Activated naive CD4-positive, alpha-beta T cell treated with anti-CD3 and anti-CD28 coated beads for 36 hours (primary cell): ENCODE measurements around the gene ERCC6L2. TPM values are rescaled to one million over a fixed set of nuclear protein-coding genes. Genes with fewer than 3 reads are reported as not detected.

Experiments used
- CTCF ChIA-PET: fragments of 350-600 bp; sonication (Branson Sonifier 250); formaldehyde crosslinking; loops from one replicate; lab custom pipeline; 2021; ENCODE audit warnings: antibody characterized with exemption; lab: Charles Lee
- DNase-seq: peaks from one replicate; pipeline ENCODE4 v3.0.0-alpha.2; 2020
- H3K27ac Mint-ChIP-seq: one replicate; pipeline ENCODE4 v1.8.0; 2021; ENCODE audit warnings: mild to moderate bottlenecking, mixed read lengths
- H3K27me3 Mint-ChIP-seq: one replicate; pipeline ENCODE4 v1.8.0; 2021; ENCODE audit warnings: low read depth, mixed read lengths
- H3K36me3 Mint-ChIP-seq: one replicate; pipeline ENCODE4 v1.8.0; 2021; ENCODE audit warnings: low read depth, mixed read lengths
- H3K4me1 Mint-ChIP-seq: one replicate; pipeline ENCODE4 v1.8.0; 2021; ENCODE audit warnings: low read depth, mixed read lengths
- H3K4me3 Mint-ChIP-seq: one replicate; pipeline ENCODE4 v1.8.0; 2021; ENCODE audit warnings: mild to moderate bottlenecking, moderate library complexity, mixed read lengths
- H3K9me3 Mint-ChIP-seq: one replicate; pipeline ENCODE4 v1.8.0; 2021; ENCODE audit warnings: mixed read lengths
- intact Hi-C: fragments of 100-400 bp; cut with micrococcal nuclease; formaldehyde crosslinking; loops from one replicate; pipeline ENCODE4 v1.15.1; 2023
- total RNA-seq, 2 experiments: library from RNA; stranded (reverse); gene quantifications; one replicate each; pipeline ENCODE4 v1.2.3, GENCODE V29; 2021

Gene ERCC6L2
- total RNA-seq, 2 experiments from 2014 or later = 20.3 to 20.6 TPM

DNA sequence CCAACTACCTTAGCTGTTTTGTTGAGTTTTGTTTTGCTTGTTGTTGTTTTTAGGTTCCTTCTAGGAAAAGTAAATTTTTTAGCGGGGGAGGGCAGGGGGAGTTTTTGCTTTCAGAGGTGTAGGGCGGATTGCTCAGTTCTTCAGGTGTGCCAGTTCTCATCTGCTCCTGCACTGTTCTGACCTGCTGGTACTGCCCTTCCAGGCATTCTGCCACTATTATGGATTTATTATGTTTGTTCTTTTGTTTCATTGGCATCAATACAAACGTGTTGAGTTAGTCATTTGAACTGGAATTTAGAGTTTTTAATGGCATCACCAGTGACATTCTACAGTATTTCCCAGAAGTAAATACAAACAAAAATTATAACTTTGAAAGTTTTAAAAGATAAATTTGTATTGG lies 26.0 kb downstream of the ERCC6L2 start:
- Mint-ChIP-seq H3K27ac (no peak overlapping the region), H3K9me3 (no peaks in the 10 kb centered on the region), H3K4me1 (peaks cover 25% of the 10 kb centered on the region), H3K36me3 (peaks cover 17% of the 10 kb centered on the region), H3K4me3 (no peak overlapping the region), H3K27me3 (no peaks in the 10 kb centered on the region)
- intact Hi-C loops = no loop called here
- CTCF ChIA-PET = interaction anchor here (0.6 kb wide), 1 partner anchor 39 kb away, joined by 4 read pairs; no protein-coding TSS in a partner anchor
- no peak for DNase-seq

DNA sequence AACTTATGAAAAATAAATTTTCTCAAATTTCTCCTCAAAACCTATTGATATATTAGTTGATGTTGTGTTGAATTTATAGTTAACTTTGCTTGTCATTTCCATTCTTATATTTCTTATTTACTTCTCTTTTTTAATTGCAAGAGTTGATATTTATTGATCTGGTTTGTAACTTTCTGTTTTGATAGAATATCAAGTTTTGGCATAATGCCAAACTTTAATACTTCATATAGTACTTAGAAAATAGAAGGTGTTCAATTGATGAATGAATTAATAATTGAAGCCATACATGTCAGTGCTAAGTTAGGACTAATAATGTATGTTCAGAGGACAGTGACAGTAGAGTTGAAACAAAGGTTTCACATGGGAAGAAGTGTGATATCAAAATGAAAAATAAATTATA lies 27.9 kb downstream of the ERCC6L2 start:
- DNase-seq = no peak
- H3K4me3 Mint-ChIP-seq = no peak overlapping the region
- intact Hi-C loops = no loop called here
- H3K4me1 Mint-ChIP-seq = peaks cover 19% of the 10 kb centered on the region
- H3K9me3 Mint-ChIP-seq = no peaks in the 10 kb centered on the region
- H3K36me3 Mint-ChIP-seq = peaks cover 15% of the 10 kb centered on the region
- CTCF ChIA-PET = interaction anchor here (1.1 kb wide), 1 partner anchor 110 kb away, joined by 3 read pairs; no protein-coding TSS in a partner anchor
- H3K27ac Mint-ChIP-seq = no peak overlapping the region
- H3K27me3 Mint-ChIP-seq = no peaks in the 10 kb centered on the region

DNA sequence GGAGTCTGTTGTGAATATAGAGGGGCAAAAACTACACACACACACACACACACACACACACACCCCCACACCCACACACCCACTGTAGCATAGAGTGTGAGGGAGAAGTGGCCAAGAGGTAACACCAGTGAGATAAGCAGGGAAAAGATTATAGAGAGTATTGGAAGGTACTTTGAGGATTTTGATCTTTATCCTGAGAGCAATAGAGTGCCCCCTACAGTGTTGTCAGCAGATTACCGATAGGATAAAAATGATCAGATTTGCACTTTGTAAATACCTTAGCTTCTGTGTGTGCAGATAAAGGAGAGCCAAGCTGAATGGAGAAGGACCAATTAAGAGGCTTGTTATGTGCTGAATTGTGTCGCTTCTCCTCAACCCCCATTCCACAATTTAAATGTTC lies 32.3 kb downstream of the ERCC6L2 start:
- CTCF ChIA-PET = interaction anchor here (0.6 kb wide), 1 partner anchor 14 kb away, joined by 3 read pairs; no protein-coding TSS in a partner anchor
- H3K27ac Mint-ChIP-seq = no peak overlapping the region

DNA sequence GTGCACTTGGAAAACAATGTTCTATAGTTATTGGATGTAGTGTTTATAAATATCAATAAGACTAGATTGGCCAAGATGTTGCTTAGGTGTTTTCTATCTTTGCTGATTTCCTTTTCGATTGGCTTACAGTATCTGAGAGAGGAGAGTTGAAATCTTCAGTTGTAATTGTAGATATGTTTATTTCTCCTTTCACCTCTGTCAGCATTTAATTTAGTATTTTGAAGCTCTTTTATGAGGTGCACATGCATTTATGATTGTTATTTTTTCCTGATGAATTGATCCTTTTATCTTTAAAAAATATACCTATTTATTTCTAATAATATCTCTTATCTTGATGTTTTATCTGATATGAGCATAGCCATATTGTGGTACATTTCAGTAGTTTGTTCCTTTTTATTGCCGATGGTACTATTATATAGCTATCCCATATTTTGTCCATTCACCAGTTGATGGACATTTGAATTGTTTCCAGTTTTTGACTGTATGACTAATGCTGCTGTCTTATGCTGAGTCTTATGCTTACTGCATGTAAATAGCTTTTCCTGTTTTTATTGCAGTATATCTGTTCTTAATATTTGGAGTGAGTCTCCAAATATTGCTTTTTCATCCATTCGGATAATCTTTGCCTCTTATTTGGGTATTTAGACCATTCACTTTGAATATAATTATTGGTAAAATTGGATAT lies 34.7 kb downstream of the ERCC6L2 start:
- CTCF ChIA-PET = interaction anchor here (0.6 to 1.4 kb wide), 5 partner anchors 8 to 310 kb away, joined by 3 read pairs; no protein-coding TSS in a partner anchor
- H3K4me3 Mint-ChIP-seq = no peak overlapping the region

More for the DNA sequence above, 32.3 kb downstream of the ERCC6L2 start:
- no peak overlapping the region for H3K4me3 Mint-ChIP-seq
- DNase-seq = no peak
- H3K9me3 Mint-ChIP-seq = no peaks in the 10 kb centered on the region
- intact Hi-C loops = no loop called here
- no peaks in the 10 kb centered on the region for H3K27me3 Mint-ChIP-seq
- peaks cover 23% of the 10 kb centered on the region for H3K4me1 Mint-ChIP-seq
- H3K36me3 Mint-ChIP-seq = peaks cover 11% of the 10 kb centered on the region

DNA sequence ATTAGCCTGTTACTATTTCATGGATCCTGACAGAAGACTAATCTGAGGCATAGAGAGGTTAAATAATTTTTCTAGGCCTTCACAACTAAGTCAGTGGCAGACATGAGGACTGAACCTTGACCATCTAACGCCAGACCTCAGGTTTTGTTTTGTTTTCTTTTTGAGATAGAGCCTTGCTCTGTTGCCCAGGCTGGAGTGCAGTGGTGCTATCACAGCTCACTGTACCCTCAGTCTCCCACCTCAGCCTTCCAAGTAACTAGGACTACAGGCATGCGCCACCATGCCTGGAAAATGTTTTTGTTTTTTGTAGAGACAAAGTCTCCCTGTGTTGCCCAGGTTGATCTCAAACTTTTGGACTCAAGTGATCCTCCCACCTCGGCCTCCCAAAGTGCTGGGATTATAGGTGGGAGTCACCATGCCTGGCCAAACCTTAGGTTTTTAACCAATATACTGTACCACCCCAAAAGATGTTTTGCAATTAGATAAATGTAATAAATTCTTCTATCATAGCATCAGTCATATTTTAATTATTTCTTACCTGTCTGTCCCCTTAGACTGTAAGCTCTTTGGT lies 35.4 kb downstream of the ERCC6L2 start:
- intact Hi-C loops = no loop called here
- no peak overlapping the region for H3K27ac Mint-ChIP-seq
- CTCF ChIA-PET = interaction anchor here (0.6 to 0.9 kb wide), 2 partner anchors 7 to 11 kb away, joined by 3 read pairs; no protein-coding TSS in a partner anchor
- H3K36me3 Mint-ChIP-seq = peaks cover 16% of the 10 kb centered on the region
- no peaks in the 10 kb centered on the region for H3K27me3 Mint-ChIP-seq
- no peaks in the 10 kb centered on the region for H3K9me3 Mint-ChIP-seq
- DNase-seq = no peak
- H3K4me3 Mint-ChIP-seq = no peak overlapping the region
- H3K4me1 Mint-ChIP-seq = peaks cover 17% of the 10 kb centered on the region

More for the DNA sequence above, 34.7 kb downstream of the ERCC6L2 start:
- peaks cover 17% of the 10 kb centered on the region for H3K36me3 Mint-ChIP-seq
- H3K27ac Mint-ChIP-seq = no peak overlapping the region
- DNase-seq = no peak
- no peaks in the 10 kb centered on the region for H3K9me3 Mint-ChIP-seq
- peaks cover 22% of the 10 kb centered on the region for H3K4me1 Mint-ChIP-seq
- intact Hi-C loops = no loop called here
- H3K27me3 Mint-ChIP-seq = no peaks in the 10 kb centered on the region

DNA sequence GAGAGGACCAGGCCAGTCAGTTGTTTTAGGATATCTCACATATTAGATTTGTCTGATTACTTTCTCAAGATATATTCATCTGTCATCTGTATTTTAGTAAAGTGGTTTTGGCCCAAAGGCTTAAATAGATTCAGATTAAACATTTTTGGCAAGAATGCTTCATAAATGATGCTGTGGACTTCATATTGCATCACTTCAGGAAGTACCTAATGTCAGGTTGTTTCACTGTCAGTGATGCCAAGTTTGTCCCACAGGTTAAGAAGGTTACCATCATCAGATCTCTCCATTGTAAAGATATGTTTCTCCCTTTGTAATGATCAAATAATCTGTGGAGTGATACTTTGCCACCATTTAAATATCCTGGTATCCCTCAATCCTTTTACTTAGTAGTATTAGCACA lies 37.3 kb downstream of the ERCC6L2 start:
- CTCF ChIA-PET = no interaction called here
- H3K27ac Mint-ChIP-seq = no peak overlapping the region
- peaks cover 25% of the 10 kb centered on the region for H3K36me3 Mint-ChIP-seq
- peaks cover 14% of the 10 kb centered on the region for H3K4me1 Mint-ChIP-seq
- H3K4me3 Mint-ChIP-seq = no peak overlapping the region
- intact Hi-C loops = no loop called here
- DNase-seq = no peak
- H3K27me3 Mint-ChIP-seq = no peaks in the 10 kb centered on the region
- no peaks in the 10 kb centered on the region for H3K9me3 Mint-ChIP-seq

DNA sequence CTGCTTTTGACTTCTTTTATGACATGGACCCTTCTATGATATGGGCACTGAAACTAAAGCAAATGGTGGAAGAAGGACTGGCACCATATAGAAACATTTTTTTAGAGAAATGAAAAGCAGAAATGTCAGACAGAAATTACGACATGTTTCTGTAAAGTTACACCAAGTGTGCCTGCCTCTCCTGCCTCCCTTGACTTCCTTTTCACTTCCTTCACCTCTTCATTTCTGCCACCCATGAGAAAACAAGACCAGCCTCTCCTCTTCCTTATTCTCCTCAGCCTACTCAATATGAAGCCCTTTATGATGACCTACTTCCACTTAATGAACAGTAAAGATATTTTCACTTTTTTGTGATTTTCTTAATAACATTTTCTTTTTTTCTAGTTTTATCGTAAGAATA lies 44.5 kb downstream of the ERCC6L2 start:
- intact Hi-C loops = no loop called here
- no peak overlapping the region for H3K4me3 Mint-ChIP-seq
- DNase-seq = no peak
- CTCF ChIA-PET = no interaction called here
- H3K27ac Mint-ChIP-seq = no peak overlapping the region
- H3K36me3 Mint-ChIP-seq = peaks cover 34% of the 10 kb centered on the region
- no peaks in the 10 kb centered on the region for H3K27me3 Mint-ChIP-seq
- no peaks in the 10 kb centered on the region for H3K9me3 Mint-ChIP-seq
- H3K4me1 Mint-ChIP-seq = no peaks in the 10 kb centered on the region

DNA sequence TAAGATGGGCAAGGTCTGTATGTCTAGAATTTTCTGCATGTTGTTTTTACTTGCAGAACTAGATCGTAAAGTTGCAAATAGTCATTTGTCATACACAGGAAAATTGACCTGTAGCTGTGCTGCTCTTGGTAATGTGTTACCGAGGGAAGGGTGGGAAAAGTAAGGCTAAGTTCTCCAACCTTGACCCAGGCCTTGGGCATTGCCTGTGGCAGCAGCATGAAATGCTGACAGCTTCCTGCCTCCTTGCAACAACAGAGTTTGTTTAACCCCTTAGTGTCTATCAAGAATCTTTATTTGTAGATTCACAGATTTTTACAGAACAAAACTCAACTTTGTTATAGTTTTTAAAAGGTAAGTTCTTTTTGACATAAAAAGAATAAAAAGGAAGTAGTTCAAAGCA lies 48.3 kb downstream of the ERCC6L2 start:
- intact Hi-C loops = no loop called here
- CTCF ChIA-PET = no interaction called here
- no peak overlapping the region for H3K4me3 Mint-ChIP-seq
- no peak overlapping the region for H3K27ac Mint-ChIP-seq
- no peak for DNase-seq
- H3K36me3 Mint-ChIP-seq = peaks cover 27% of the 10 kb centered on the region
- no peaks in the 10 kb centered on the region for H3K27me3 Mint-ChIP-seq
- H3K4me1 Mint-ChIP-seq = peaks cover 2% of the 10 kb centered on the region
- no peaks in the 10 kb centered on the region for H3K9me3 Mint-ChIP-seq

DNA sequence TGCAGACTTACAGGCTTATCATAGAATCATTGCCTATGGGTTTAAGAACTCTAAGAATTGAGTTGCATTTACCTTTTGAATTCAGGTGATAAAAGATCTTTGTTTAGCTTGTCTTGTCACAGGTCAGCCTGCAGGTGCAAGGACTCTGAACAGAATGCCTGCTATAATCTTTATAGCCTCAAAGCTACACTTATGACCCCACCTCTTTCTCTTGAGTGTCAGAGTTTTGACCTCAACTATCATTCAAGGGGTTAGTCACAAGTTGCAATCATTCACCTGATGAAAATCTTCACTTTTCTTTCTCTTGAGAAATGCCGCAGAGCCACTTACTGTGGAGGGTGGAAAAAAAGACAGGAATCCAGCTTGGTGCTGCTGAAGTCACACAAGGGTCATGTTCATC lies 49.5 kb downstream of the ERCC6L2 start:
- CTCF ChIA-PET = no interaction called here
- no peak overlapping the region for H3K27ac Mint-ChIP-seq
- no peak overlapping the region for H3K4me3 Mint-ChIP-seq

DNA sequence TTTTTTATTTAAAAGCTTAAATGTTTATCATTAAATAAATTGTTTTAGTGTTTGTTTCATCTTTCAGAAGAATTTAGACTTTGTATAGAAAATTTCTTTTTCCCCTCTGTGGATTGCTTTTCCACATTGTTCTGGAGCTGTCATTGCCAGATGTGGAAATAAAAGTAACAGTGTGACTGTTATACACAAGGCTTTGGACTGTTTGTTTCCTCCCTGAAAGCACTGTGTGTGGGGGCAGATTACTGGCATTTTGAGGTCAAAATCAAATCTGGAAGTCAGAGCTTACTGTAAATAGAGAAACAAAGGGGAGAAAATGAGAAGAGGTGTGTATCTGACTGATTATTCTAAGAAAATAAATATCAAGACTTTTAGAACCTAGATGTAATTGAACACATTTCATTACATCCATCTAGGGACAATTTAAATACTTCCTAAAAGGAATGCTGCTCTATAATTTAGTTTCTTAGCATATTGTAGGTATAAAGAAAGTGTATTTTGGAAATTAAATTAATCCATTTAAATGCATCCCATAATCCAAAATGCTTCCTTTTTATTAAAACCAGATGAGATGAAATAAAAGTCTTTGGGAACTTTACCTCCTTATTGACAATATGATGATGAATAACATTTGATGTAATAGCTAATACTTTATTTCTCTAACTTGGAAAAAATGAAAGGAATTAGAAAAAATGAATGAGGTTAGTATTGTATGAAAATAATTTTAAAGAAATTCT lies 51.9 kb downstream of the ERCC6L2 start:
- intact Hi-C loops = no loop called here

More for the DNA sequence above, 49.5 kb downstream of the ERCC6L2 start:
- no peak for DNase-seq
- Mint-ChIP-seq H3K27me3 (no peaks in the 10 kb centered on the region), H3K9me3 (no peaks in the 10 kb centered on the region), H3K36me3 (peaks cover 26% of the 10 kb centered on the region), H3K4me1 (peaks cover 2% of the 10 kb centered on the region)
- intact Hi-C loops = no loop called here

DNA sequence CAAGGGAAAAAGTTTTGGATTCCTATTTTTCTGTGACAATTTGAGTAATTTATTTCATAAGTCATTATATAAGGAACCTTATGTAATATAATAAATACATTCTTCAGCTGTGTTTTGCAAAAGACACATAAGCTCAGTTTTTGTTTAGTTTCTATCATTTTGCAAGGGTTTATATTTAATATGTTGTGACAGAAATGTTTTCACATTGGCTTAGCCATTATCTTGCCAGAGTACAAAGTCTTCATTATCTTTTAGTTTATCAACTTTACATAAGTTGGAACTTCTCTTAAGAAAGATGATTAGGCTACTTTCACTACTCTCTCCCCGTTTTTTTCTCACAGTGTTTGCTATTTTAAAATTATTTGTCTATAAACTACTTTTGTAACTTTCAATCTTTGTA lies 54.8 kb downstream of the ERCC6L2 start:
- intact Hi-C loops = no loop called here
- Mint-ChIP-seq H3K36me3 (peaks cover 55% of the 10 kb centered on the region), H3K9me3 (no peaks in the 10 kb centered on the region), H3K4me1 (peaks cover 2% of the 10 kb centered on the region), H3K4me3 (no peak overlapping the region), H3K27me3 (no peaks in the 10 kb centered on the region), H3K27ac (no peak overlapping the region)
- CTCF ChIA-PET = interaction anchor here (0.7 kb wide), 1 partner anchor 243 kb away, joined by 3 read pairs; no protein-coding TSS in a partner anchor
- DNase-seq = no peak

More for the DNA sequence above, 51.9 kb downstream of the ERCC6L2 start:
- Mint-ChIP-seq H3K27me3 (no peaks in the 10 kb centered on the region), H3K27ac (no peak overlapping the region), H3K4me1 (peaks cover 2% of the 10 kb centered on the region), H3K36me3 (peaks cover 41% of the 10 kb centered on the region), H3K4me3 (no peak overlapping the region), H3K9me3 (no peaks in the 10 kb centered on the region)
- CTCF ChIA-PET = interaction anchor here (0.7 kb wide), 1 partner anchor 8 kb away, joined by 3 read pairs; no protein-coding TSS in a partner anchor
- DNase-seq = peak; percentile 5

DNA sequence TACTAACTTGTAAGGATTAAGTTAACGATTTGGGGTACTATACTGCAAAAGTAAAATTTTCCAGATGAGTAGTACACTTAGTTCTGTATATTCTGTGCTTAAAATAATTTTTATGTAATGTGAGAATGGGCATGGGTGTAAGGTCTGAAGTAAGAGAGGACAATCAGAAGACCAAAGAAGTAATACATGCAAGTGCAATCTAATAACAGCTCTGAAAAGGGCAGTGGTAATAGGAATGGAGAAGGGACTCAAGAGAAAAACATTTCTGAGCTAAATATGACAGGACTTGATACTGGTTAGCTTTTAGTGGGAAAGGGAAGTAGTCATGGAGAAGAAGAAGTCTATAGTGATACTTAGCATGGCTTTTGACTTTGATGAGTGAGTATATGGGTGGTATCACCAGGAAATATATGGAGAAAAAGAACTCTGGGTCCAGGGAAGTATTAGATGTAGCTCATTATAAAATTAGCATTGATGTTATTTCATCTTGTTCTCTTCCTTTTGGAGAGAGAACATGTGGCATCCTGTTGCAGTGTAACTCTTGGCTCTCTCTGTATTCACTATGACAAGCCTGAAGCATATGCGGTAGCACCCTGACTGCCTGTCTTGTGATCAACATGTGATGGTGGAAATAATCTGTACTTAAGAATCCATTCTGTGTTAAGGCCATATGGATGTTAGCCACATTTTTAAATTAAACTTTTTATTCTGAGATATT lies 60.5 kb downstream of the ERCC6L2 start:
- peaks cover 72% of the 10 kb centered on the region for H3K36me3 Mint-ChIP-seq
- H3K4me3 Mint-ChIP-seq = no peak overlapping the region
- H3K27me3 Mint-ChIP-seq = no peaks in the 10 kb centered on the region
- H3K4me1 Mint-ChIP-seq = no peaks in the 10 kb centered on the region
- CTCF ChIA-PET = interaction anchor here (1.1 kb wide), 1 partner anchor 9 kb away, joined by 3 read pairs; no protein-coding TSS in a partner anchor
- DNase-seq = no peak
- peaks cover 9% of the 10 kb centered on the region for H3K9me3 Mint-ChIP-seq
- H3K27ac Mint-ChIP-seq = no peak overlapping the region
- intact Hi-C loops = no loop called here
